ENCODE data around the gene COX8C. TPM values are rescaled to one million over a fixed set of nuclear protein-coding genes. Genes with fewer than 3 reads are reported as not detected.
A peak's percentile ranks its signal among the peaks of the same experiment; 100 is the strongest.

Gene COX8C, protein sequence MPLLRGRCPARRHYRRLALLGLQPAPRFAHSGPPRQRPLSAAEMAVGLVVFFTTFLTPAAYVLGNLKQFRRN
- not detected for total RNA-seq

DNA sequence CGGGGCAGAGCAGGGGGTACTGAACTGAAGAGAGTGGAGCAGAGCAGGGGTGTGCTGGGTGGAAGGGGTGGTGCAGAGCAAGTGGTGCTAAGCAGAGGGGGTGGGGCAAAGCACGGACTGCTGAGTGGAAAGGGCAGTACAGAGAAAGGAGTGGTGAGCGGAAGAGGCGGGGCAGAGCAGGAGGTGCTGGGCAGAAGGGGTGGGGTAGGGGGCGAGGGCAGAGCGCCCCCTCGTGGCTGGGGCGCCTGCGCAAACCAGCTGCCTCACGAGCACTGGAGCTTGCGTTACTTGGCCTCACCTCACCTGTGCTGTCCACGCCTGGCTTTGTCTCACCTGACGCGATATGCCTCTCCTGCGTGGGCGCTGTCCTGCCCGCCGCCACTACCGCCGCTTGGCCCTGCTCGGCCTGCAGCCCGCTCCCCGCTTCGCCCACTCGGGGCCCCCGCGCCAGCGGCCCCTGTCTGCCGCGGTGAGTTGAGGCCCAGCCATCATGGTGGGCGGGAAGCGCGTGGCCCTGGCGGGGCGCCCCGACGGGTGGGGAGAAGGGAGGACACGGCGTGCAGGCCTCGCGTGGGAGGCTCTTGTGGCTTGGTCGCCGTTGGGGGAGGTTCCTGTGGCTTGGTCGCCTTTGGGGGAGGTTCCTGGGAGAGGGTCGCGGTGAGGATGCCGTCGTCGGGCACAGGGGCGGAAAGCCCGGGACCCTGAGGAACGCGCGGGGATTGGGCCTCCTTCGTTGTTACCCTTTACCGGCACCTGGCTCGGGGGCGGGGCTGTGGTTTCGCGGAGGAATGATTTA lies at the start of gene COX8C:
COX8C (plus strand) TSS at position 257 of the 796 bp plus-strand sequence; CDS start at position 344, 87 bp downstream.
- no peak within 1 kb of the TSS for H3K27ac ChIP-seq
- TF ChIP-seq, protein P1, sequence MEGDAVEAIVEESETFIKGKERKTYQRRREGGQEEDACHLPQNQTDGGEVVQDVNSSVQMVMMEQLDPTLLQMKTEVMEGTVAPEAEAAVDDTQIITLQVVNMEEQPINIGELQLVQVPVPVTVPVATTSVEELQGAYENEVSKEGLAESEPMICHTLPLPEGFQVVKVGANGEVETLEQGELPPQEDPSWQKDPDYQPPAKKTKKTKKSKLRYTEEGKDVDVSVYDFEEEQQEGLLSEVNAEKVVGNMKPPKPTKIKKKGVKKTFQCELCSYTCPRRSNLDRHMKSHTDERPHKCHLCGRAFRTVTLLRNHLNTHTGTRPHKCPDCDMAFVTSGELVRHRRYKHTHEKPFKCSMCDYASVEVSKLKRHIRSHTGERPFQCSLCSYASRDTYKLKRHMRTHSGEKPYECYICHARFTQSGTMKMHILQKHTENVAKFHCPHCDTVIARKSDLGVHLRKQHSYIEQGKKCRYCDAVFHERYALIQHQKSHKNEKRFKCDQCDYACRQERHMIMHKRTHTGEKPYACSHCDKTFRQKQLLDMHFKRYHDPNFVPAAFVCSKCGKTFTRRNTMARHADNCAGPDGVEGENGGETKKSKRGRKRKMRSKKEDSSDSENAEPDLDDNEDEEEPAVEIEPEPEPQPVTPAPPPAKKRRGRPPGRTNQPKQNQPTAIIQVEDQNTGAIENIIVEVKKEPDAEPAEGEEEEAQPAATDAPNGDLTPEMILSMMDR (IDR thresholded peaks at IDR 0.05), result no peak
- H3K9me3 ChIP-seq, result no peaks in the 10 kb centered on the region
- no peaks in the 10 kb centered on the region for H3K27me3 ChIP-seq (replicated peaks; ENCODE audit: insufficient read depth)
- no peaks in the 10 kb centered on the region for H3K4me1 ChIP-seq (ENCODE audit: control insufficient read depth in 1 of 2, low read depth in 2 of 2)
- no peaks in the 10 kb centered on the region for H3K36me3 ChIP-seq
- ATAC-seq (ENCODE audit: insufficient number of reproducible peaks, low FRiP score, low read depth), result no peak
- DNase-seq (ENCODE audit: low spot score), result no peak
- H3K4me3 ChIP-seq, result no peak within 1 kb of the TSS

DNA sequence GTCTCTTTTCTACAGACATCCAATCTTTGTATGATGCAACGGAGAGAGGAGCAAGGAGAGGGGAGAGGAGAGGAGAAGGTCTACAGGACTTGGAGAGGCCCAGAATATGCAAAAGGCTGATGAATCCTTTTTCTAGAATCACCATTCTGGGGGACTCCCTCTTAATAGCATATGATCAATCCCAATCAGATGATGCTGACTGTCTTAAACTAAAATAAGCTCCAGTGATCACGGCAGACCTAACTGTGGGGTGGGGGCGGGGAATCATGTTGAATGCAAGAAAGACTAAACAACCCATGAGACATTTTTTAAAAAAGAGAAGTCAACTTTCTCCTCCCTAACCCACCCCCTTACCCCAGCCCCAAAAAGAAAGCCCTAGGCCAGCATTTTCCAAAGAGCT lies 47.6 kb upstream of the COX8C start:
- no peak for ATAC-seq (ENCODE audit: insufficient number of reproducible peaks, low FRiP score, low read depth)
- Histone ChIP-seq H3K27ac (no peak overlapping the region), H3K4me1 (ENCODE audit: control insufficient read depth in 1 of 2, low read depth in 2 of 2) (peaks cover 5 to 16% of the 10 kb centered on the region in 2 donors), H3K9me3 (no peaks in the 10 kb centered on the region), H3K27me3 (replicated peaks; ENCODE audit: insufficient read depth) (no peaks in the 10 kb centered on the region), H3K36me3 (peaks cover 3% of the 10 kb centered on the region), H3K4me3 (no peak overlapping the region)
- no peak for DNase-seq (ENCODE audit: low spot score)
- TF ChIP-seq, protein P1 (IDR thresholded peaks at IDR 0.05), result no peak

DNA sequence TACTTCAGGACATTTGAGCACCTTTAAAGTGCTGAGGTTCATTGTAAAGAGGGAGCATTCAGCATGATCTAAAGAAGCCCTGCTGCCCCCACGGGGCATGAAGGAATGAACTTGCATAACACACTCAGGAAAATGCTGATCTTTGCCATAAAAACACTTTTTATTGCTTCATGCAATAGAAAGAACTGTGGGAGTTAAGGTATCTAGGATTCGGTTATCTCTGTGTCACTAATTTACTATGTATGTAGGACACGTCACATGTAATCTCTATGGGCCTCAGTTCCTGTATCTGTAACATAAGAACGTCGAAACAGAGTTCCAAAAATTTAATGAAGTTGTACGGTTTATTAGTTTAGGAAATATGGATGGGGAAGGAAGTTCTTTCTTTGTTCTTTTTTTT lies 47.1 kb upstream of the COX8C start:
- DNase-seq (ENCODE audit: low spot score), result no peak
- TF ChIP-seq, protein P1 (IDR thresholded peaks at IDR 0.05), result no peak

DNA sequence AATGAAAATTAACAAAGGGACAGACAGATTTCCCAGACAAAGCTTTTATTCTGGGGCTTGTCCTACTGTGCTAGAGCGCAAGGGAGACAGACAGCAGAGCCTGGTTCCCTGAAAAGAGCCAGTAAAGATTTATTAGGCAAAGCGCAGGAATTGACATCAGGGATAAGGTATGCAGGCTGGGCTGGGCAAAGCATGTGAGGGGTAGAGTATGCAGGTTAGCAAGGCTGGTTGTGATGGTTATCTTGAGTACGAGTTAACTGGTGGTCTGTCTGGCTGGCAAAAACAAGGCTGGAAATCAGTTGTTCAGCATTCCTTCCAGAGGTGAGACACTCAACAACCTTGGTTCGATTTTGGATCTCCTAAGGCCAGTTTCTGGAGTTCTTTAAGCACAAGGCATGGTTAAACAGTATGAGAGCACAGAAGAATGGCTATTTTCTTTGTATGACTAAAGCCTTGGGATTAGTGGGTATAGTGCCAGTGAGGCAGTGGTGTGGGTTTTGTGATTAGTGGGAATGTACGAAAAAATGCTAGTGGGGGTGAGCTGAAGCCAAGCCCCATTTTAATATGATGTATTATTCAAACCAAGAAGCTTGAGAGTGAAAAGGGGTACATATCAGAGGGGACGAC lies 45.0 kb upstream of the COX8C start:
- H3K36me3 ChIP-seq, result no peaks in the 10 kb centered on the region
- peaks cover 5 to 21% of the 10 kb centered on the region in 2 donors for H3K4me1 ChIP-seq (ENCODE audit: control insufficient read depth in 1 of 2, low read depth in 2 of 2)
- TF ChIP-seq, protein P1 (IDR thresholded peaks at IDR 0.05), result no peak
- no peak overlapping the region for H3K4me3 ChIP-seq
- H3K9me3 ChIP-seq, result no peaks in the 10 kb centered on the region
- no peaks in the 10 kb centered on the region for H3K27me3 ChIP-seq (replicated peaks; ENCODE audit: insufficient read depth)
- ATAC-seq (ENCODE audit: insufficient number of reproducible peaks, low FRiP score, low read depth), result no peak
- DNase-seq (ENCODE audit: low spot score), result no peak
- peak overlapping the region in 1 of 2 donors; percentile 5 for H3K27ac ChIP-seq

More for the DNA sequence above, 47.1 kb upstream of the COX8C start:
- no peak overlapping the region for H3K4me3 ChIP-seq
- H3K27me3 ChIP-seq (replicated peaks; ENCODE audit: insufficient read depth), result no peaks in the 10 kb centered on the region
- H3K27ac ChIP-seq, result no peak overlapping the region
- H3K4me1 ChIP-seq (ENCODE audit: control insufficient read depth in 1 of 2, low read depth in 2 of 2), result peaks cover 5 to 16% of the 10 kb centered on the region in 2 donors
- H3K36me3 ChIP-seq, result no peaks in the 10 kb centered on the region
- no peaks in the 10 kb centered on the region for H3K9me3 ChIP-seq
- ATAC-seq (ENCODE audit: insufficient number of reproducible peaks, low FRiP score, low read depth), result no peak

Data from thoracic aorta (tissue), 2 donors.